Measurements from ENCODE around the gene SAMD13. TPM values are rescaled to one million over a fixed set of nuclear protein-coding genes. Genes with fewer than 3 reads are reported as not detected.

SAMD13 gene
- total RNA-seq, 2 experiments from 2014 or later, result 0.84 to 1.1 TPM

DNA sequence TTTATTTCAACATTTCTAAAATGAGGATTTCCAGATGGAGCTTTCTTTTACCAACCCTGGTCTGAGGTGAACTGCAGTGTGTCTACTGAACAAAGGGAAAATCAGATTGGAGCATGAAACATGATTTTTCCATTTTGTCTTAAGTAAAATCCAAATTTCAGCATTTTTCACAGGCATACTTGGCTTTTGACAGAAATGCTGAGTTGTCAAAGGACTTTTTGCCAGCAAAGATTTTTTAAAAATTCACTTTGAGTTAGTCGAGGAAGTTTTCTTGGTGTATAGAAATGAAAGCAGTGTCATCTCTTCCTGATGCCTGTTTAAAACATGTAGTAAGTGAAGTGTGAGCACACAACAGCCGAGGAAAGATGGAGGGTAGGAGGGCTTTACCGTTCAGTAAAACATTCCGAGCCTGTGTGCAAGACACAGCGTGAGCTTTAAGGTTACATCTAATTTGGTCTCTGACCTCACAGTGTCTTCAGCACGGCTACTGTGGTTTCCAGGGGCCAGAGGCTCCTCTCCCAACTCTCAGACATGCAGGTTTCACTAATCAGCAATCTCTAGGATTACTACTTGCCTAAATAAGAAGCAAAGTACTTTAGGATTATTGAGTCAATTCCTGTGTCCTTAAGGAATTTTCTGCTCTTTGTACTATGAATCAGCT is 45.9 kb downstream of the SAMD13 start:
- H3K27ac Mint-ChIP-seq, result no peak overlapping the region
- no peaks in the 10 kb centered on the region for H3K36me3 Mint-ChIP-seq
- H3K4me3 Mint-ChIP-seq, result no peak overlapping the region

DNA sequence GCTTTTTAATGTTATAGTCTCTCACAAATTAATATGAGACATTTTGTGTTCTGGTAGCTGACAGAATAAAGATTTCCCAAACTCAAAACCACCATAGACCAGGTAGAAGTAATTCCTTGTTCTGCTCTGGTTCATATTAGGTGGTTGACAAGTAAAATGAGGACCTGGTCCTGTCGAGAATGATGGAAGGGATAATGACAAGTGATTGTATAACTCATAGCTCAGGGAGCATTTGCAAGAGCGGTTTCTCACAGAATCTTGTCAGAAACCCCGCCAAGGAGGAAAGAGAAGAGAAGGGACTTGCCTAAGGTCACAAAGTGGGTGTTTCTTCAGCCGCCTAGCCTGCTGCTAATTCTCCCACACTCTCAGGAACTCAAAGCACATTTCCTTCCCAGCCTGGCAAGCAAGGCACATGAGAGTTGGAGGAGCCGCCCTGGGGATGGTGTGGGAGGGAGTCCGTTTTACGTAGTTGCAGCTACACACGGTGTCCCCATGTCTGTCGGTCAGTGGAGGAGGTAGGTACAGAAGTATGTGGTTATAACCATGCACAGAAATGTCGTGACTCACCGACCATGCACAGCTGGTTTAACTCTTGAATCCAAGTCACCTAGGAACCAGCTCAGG is 46.5 kb downstream of the SAMD13 start:
- DNase-seq, result no peak

More for the DNA sequence above, 45.9 kb downstream of the SAMD13 start:
- Mint-ChIP-seq H3K27me3 (no peaks in the 10 kb centered on the region), H3K9me3 (no peaks in the 10 kb centered on the region), H3K4me1 (peaks cover 8% of the 10 kb centered on the region)
- no peak for DNase-seq

DNA sequence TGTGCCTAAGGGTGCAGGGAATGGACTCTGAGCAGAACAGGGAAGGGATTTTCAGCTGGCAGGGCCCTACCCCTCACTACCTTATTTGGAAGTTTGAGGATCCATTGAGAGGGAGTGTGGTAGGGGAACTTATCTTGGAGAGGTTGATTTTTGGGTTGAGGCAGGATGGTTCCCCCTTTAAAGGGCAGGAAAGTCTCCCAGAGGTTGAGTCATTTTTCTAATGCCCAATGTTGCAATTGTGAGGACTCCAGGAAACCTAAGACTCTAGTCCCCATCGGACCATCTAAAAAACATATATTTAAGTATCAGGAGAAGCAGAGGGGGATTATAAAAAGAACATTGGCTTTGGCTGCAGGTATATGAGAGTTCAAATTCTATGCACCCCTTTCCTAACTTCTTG is 47.3 kb downstream of the SAMD13 start:
- Mint-ChIP-seq H3K9me3 (no peaks in the 10 kb centered on the region), H3K27ac (no peak overlapping the region), H3K4me3 (no peak overlapping the region), H3K4me1 (peaks cover 8% of the 10 kb centered on the region), H3K27me3 (no peaks in the 10 kb centered on the region), H3K36me3 (no peaks in the 10 kb centered on the region)
- no peak for DNase-seq

More for the DNA sequence above, 46.5 kb downstream of the SAMD13 start:
- Mint-ChIP-seq H3K4me1 (peaks cover 8% of the 10 kb centered on the region), H3K27me3 (no peaks in the 10 kb centered on the region), H3K9me3 (no peaks in the 10 kb centered on the region), H3K4me3 (no peak overlapping the region), H3K27ac (no peak overlapping the region), H3K36me3 (no peaks in the 10 kb centered on the region)

- Mint-ChIP-seq H3K4me1 (peaks cover 8% of the 10 kb centered on the region), H3K4me3 (no peak overlapping the region), H3K9me3 (no peaks in the 10 kb centered on the region), H3K27me3 (no peaks in the 10 kb centered on the region), H3K27ac (no peak overlapping the region), H3K36me3 (no peaks in the 10 kb centered on the region)
- no peak for DNase-seq
Measured at GRCh38 chr1:84350104-84350503, 48.6 kb downstream of the SAMD13 start.

GRCh38 chr1:84350550-84350949 is 49.0 kb downstream of the SAMD13 start:
- no peak for DNase-seq
- H3K4me3 Mint-ChIP-seq, result no peak overlapping the region
- peaks cover 8% of the 10 kb centered on the region for H3K4me1 Mint-ChIP-seq
- H3K27me3 Mint-ChIP-seq, result no peaks in the 10 kb centered on the region
- H3K36me3 Mint-ChIP-seq, result no peaks in the 10 kb centered on the region
- H3K9me3 Mint-ChIP-seq, result no peaks in the 10 kb centered on the region
- H3K27ac Mint-ChIP-seq, result no peak overlapping the region

GRCh38 chr1:84352298-84353106 is 51.0 kb downstream of the SAMD13 start:
- Mint-ChIP-seq H3K9me3 (peaks cover 3% of the 10 kb centered on the region), H3K27me3 (no peaks in the 10 kb centered on the region), H3K4me1 (peaks cover 8% of the 10 kb centered on the region), H3K27ac (no peak overlapping the region), H3K4me3 (no peak overlapping the region), H3K36me3 (no peaks in the 10 kb centered on the region)
- DNase-seq, result no peak

GRCh38 chr1:84353695-84354094 is 52.2 kb downstream of the SAMD13 start:
- no peak overlapping the region for H3K27ac Mint-ChIP-seq
- peaks cover 8% of the 10 kb centered on the region for H3K4me1 Mint-ChIP-seq
- DNase-seq, result no peak
- H3K9me3 Mint-ChIP-seq, result peaks cover 3% of the 10 kb centered on the region
- no peaks in the 10 kb centered on the region for H3K36me3 Mint-ChIP-seq
- H3K4me3 Mint-ChIP-seq, result no peak overlapping the region
- no peaks in the 10 kb centered on the region for H3K27me3 Mint-ChIP-seq

GRCh38 chr1:84355556-84355955 is 54.0 kb downstream of the SAMD13 start:
- no peak for DNase-seq
- Mint-ChIP-seq H3K36me3 (no peaks in the 10 kb centered on the region), H3K9me3 (peaks cover 3% of the 10 kb centered on the region), H3K27ac (no peak overlapping the region), H3K27me3 (no peaks in the 10 kb centered on the region), H3K4me1 (peaks cover 8% of the 10 kb centered on the region), H3K4me3 (no peak overlapping the region)

DNA sequence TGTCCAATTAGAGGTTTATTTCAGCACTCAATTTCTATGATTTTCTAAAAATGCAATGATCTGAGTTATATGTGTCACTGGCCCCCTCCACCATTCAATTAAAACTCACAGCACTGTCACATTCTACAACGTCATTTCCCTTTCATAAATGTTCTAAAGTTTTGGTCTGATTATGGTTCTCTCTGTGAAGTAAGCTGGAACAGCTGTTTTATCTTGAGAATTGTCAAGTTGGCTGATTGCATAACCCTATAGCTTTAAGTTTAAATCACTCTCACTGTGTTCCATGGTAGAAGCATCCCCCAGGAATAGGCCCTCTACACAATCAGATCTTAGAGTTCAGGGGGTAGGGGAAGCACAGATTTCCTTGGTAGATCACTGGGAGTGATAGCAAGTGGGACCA is 55.4 kb downstream of the SAMD13 start:
- Mint-ChIP-seq H3K4me1 (no peaks in the 10 kb centered on the region), H3K27me3 (no peaks in the 10 kb centered on the region), H3K9me3 (peaks cover 3% of the 10 kb centered on the region), H3K4me3 (no peak overlapping the region), H3K27ac (no peak overlapping the region), H3K36me3 (no peaks in the 10 kb centered on the region)
- DNase-seq, result no peak

DNA sequence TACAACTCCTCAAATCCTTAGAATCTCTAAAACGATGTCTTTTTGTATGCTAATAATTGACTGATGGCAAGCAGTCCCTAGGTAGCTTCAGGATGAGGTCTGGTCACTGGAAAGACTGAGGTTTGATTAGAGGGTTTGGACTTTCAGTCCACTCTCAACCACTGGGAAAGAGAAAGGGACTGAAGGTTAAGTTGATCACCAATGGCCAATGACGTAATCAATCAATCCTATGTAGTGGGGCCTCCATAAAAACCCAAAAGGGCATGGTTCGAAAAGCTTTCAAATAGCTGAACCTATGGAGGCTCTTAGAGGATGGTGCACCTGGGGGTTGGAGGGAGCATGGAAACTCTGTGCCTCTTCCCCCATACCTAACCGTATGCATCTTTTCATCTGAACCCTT is 57.2 kb downstream of the SAMD13 start:
- H3K4me3 Mint-ChIP-seq, result no peak overlapping the region

DNA sequence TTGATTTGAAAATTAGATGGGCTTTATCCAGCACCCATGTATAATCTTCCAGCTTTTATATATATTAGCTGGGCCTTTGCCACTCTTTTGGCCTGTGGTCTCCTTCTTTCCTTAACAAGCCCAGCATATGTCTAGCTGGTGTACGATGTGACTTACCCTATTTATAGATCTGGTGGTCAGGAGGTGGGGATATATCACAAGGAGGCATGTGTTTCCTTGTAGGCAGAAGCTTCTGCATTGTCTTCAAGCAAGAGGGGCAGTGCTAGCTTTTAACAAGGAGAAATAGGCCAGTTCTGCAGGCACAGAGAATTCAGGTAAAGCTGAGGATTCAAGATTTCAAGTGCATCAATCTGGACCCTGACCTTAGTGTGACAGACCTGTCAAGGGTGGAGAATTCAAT is 58.8 kb downstream of the SAMD13 start:
- no peak for DNase-seq
- H3K4me3 Mint-ChIP-seq, result no peak overlapping the region
- H3K27me3 Mint-ChIP-seq, result no peaks in the 10 kb centered on the region
- peaks cover 11% of the 10 kb centered on the region for H3K4me1 Mint-ChIP-seq
- H3K9me3 Mint-ChIP-seq, result peaks cover 3% of the 10 kb centered on the region
- no peak overlapping the region for H3K27ac Mint-ChIP-seq
- H3K36me3 Mint-ChIP-seq, result peaks cover 1% of the 10 kb centered on the region

More for the DNA sequence above, 57.2 kb downstream of the SAMD13 start:
- Mint-ChIP-seq H3K36me3 (no peaks in the 10 kb centered on the region), H3K27ac (no peak overlapping the region), H3K27me3 (no peaks in the 10 kb centered on the region), H3K9me3 (peaks cover 3% of the 10 kb centered on the region), H3K4me1 (peaks cover 9% of the 10 kb centered on the region)
- DNase-seq, result no peak

DNA sequence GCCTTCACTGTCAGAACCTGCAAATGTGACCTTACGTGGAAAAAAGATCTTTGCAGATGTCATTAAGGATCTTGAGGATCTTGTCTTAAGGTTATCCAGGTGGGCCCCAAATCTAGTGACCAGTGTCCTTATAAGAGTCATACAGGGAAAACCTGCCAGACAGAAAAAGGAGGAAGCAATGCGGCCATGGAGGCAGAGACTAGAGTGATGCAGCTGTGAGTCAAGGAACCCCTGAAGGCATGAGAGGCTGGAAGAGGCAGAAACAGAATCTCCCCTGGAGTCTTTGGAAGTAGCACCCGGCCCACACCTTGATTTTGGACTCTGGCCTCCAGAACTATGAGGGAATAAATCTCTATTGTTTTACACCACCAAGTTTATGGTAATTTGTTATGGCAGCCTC is 60.3 kb downstream of the SAMD13 start:
- Mint-ChIP-seq H3K4me1 (peaks cover 18% of the 10 kb centered on the region), H3K27ac (no peak overlapping the region), H3K36me3 (peaks cover 1% of the 10 kb centered on the region)

DNA sequence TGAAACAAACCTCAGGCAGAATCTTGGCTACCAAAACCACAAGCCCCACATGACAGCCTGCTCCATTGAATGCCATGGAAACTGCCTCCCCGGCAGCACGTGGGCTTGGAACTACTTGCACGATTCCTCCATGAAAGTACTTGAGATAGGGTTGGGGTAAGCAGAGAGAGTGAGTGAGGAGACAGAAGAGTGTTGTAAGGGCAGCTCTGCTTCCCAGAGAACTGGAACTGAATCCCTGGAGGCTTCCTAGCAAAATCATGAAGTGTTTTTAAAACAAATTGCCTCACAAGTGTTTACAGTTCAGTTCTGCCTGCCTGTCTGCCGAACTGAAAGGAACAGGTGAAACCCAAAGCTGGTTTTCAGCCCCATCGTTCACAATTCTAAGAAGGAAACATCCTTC is 61.5 kb downstream of the SAMD13 start:
- H3K36me3 Mint-ChIP-seq, result peaks cover 1% of the 10 kb centered on the region
- no peaks in the 10 kb centered on the region for H3K9me3 Mint-ChIP-seq
- DNase-seq, result no peak
- H3K4me3 Mint-ChIP-seq, result no peak overlapping the region
- H3K27ac Mint-ChIP-seq, result no peak overlapping the region
- no peaks in the 10 kb centered on the region for H3K27me3 Mint-ChIP-seq
- H3K4me1 Mint-ChIP-seq, result peaks cover 18% of the 10 kb centered on the region

More for the DNA sequence above, 60.3 kb downstream of the SAMD13 start:
- H3K9me3 Mint-ChIP-seq, result peaks cover 1% of the 10 kb centered on the region
- H3K27me3 Mint-ChIP-seq, result no peaks in the 10 kb centered on the region
- DNase-seq, result no peak
- H3K4me3 Mint-ChIP-seq, result no peak overlapping the region

- H3K36me3 Mint-ChIP-seq, result peaks cover 1% of the 10 kb centered on the region
- no peaks in the 10 kb centered on the region for H3K27me3 Mint-ChIP-seq
Measured at GRCh38 chr1:84363622-84364021, 62.1 kb downstream of the SAMD13 start.

More at GRCh38 chr1:84363622-84364021, 62.1 kb downstream of the SAMD13 start:
- no peak for DNase-seq
- H3K4me1 Mint-ChIP-seq, result peaks cover 18% of the 10 kb centered on the region
- no peak overlapping the region for H3K4me3 Mint-ChIP-seq
- H3K27ac Mint-ChIP-seq, result no peak overlapping the region
- no peaks in the 10 kb centered on the region for H3K9me3 Mint-ChIP-seq
